Epithelial cell of proximal tubule (primary cell): ENCODE measurements around the gene GLB1L3. TPM values are rescaled to one million over a fixed set of nuclear protein-coding genes. Genes with fewer than 3 reads are reported as not detected.

Experiments
- DNase-seq: peaks from one replicate; pipeline ENCODE4 v3.0.0-alpha.2; 2011; ENCODE audit warnings: low read depth
- H3K4me3 ChIP-seq: 2 replicates; pipeline ENCODE4 v1.5.1; 2011; ENCODE audit warnings: low read depth, mild to moderate bottlenecking, low read length
- total RNA-seq: library from RNA; depleted of rRNA; stranded (reverse); fragments of >200 nt; gene quantifications from 2 replicates; pipeline ENCODE4 v1.2.3, GENCODE V29; 2015
- TF ChIP-seq, protein P1 (sequence below): conservative IDR thresholded peaks from 2 replicates; pipeline ENCODE4 v1.5.1; 2012; ENCODE audit warnings: low read depth, mild to moderate bottlenecking, low read length

Gene GLB1L3
- total RNA-seq, 1 donor from 2014 or later: 0.17 TPM

- no peak overlapping the region for H3K4me3 ChIP-seq
- TF ChIP-seq, protein P1, sequence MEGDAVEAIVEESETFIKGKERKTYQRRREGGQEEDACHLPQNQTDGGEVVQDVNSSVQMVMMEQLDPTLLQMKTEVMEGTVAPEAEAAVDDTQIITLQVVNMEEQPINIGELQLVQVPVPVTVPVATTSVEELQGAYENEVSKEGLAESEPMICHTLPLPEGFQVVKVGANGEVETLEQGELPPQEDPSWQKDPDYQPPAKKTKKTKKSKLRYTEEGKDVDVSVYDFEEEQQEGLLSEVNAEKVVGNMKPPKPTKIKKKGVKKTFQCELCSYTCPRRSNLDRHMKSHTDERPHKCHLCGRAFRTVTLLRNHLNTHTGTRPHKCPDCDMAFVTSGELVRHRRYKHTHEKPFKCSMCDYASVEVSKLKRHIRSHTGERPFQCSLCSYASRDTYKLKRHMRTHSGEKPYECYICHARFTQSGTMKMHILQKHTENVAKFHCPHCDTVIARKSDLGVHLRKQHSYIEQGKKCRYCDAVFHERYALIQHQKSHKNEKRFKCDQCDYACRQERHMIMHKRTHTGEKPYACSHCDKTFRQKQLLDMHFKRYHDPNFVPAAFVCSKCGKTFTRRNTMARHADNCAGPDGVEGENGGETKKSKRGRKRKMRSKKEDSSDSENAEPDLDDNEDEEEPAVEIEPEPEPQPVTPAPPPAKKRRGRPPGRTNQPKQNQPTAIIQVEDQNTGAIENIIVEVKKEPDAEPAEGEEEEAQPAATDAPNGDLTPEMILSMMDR: no peak
- no peak for DNase-seq
Observed at GRCh38 chr11:134346101-134346975, 70.2 kb downstream of the GLB1L3 start.

DNA sequence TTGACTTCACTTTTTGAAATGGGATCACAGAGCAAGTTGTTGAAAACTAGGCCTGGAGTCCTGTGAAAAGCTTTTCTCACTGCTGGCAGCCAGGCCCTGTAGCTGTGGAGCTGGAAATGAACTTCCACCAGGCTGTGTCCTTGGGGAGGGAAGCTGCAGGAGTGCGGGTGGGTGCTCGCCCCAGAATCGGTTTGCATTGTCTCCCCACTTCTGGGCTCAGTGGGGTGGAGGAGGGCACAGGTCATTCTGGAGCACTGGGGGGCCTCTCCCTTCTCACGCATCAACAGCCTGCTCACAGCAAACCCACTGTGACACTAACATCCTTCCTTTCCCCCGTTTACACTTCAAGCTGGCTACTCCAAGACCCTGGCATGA lies 70.8 kb downstream of the GLB1L3 start:
- no peak for DNase-seq
- no peak overlapping the region for H3K4me3 ChIP-seq
- TF ChIP-seq, protein P1: no peak

- H3K4me3 ChIP-seq: no peak overlapping the region
- no peak for DNase-seq
- TF ChIP-seq, protein P1: no peak
Observed at GRCh38 chr11:134347441-134347840, 71.3 kb downstream of the GLB1L3 start.

DNA sequence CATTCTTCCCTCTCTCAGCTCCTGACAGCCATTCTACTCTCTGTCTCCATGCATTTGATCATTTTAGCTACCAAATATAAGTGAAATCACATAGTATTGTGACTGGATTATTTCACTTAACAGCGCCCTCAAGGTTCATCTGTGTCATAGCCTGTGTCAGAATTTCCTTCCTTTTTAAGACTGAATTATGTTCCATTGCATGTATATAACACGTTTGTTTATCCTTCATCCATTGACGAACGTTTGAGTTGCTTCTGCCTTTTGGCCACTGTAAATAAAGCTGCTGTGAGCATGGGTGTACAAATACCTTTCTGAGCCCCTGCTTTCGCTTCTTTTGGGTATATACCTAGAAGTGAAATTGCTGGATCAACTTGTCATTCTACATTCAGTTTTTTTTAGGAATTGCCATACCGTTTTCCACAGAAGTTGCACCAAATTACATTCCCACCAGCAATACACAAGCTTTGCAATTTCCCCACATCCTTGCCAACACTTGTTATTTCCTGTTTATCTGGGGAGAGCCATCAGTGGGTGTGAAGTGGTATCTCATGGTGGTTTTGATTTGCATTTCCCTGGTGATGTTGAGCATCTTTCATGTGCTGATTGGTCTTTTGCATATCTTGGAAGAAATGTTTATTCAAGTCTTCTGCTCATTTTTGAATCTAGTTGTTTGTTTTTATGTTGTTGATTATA lies 73.1 kb downstream of the GLB1L3 start:
- no peak overlapping the region for H3K4me3 ChIP-seq
- DNase-seq: no peak
- TF ChIP-seq, protein P1: no peak

- no peak overlapping the region for H3K4me3 ChIP-seq
- DNase-seq: no peak
- TF ChIP-seq, protein P1: no peak
Observed at GRCh38 chr11:134349802-134350355, 73.7 kb downstream of the GLB1L3 start.

DNA sequence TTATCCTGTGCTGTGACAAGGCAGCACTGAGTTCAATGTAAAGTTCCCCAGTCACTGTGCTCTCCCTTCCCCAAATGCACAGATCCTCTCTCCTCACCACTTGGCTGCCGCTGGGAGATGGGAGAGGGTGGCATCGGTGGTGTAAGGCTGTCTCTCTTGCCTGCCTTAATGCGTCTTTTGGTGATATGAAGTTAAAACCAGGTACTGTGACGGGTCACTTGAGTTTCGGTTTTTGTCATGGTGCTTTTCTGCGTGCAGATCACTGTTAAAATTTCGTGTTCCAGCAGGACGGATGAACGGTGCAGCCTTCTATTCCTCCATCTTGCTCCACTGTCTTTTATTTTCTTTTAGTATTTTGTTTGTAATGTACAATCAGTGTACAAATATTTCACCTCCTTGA lies 74.2 kb downstream of the GLB1L3 start:
- H3K4me3 ChIP-seq: no peak overlapping the region
- DNase-seq: no peak
- TF ChIP-seq, protein P1: no peak
